DND-41 (cell line): ENCODE results near the gene PTPRJ.

Experiments
- ATAC-seq: fragments of 200-7000 bp; cut with Tn5 transposase; 3 replicates; pipeline ENCODE4 v1.9.1; 2021; ENCODE audit warnings: low read depth; ENCODE audit not compliant: insufficient read depth
- DNase-seq: peaks from one replicate; pipeline ENCODE4 v3.0.0-alpha.2; 2020
- H2AFZ ChIP-seq: 2 replicates; pipeline ENCODE4 v1.6.0; 2012; ENCODE audit warnings: low read depth, low read length
- H3K27ac ChIP-seq: 2 replicates; pipeline ENCODE4 v1.5.1; 2012; ENCODE audit warnings: low read length, inconsistent platforms
- H3K27me3 ChIP-seq: fragments of 200-600 bp; sonication (generic); 2 replicates; pipeline ENCODE4 v1.6.0; 2012; ENCODE audit warnings: low read length, mild to moderate bottlenecking, inconsistent platforms; ENCODE audit not compliant: insufficient read depth, poor library complexity
- H3K36me3 ChIP-seq: 2 replicates; pipeline ENCODE4 v1.5.1; 2012; ENCODE audit warnings: low read length, inconsistent platforms; ENCODE audit not compliant: insufficient read depth
- H3K4me1 ChIP-seq: 2 replicates; pipeline ENCODE4 v1.5.1; 2012; ENCODE audit warnings: mild to moderate bottlenecking, low read length; ENCODE audit not compliant: insufficient read depth
- H3K4me2 ChIP-seq: 2 replicates; pipeline ENCODE4 v1.6.0; 2012; ENCODE audit warnings: mild to moderate bottlenecking, moderate library complexity, low read length, inconsistent platforms; ENCODE audit not compliant: insufficient read depth
- H3K4me3 ChIP-seq, 2 experiments: fragments of 200-600 bp in 1 of 2; shearing (Covaris generic) in 1 of 2; 2 replicates each; pipeline ENCODE4 v1.5.1; 2012 to 2016; ENCODE audit warnings: inconsistent platforms in 2 of 2, low read length in 2 of 2, mild to moderate bottlenecking in 2 of 2, low read depth in 1 of 2, moderate library complexity in 1 of 2
- H3K79me2 ChIP-seq: 2 replicates; pipeline ENCODE4 v1.6.0; 2012; ENCODE audit warnings: low read length, inconsistent platforms; ENCODE audit not compliant: insufficient read depth
- H3K9ac ChIP-seq: 2 replicates; pipeline ENCODE4 v1.6.0; 2012; ENCODE audit warnings: low read depth, mild to moderate bottlenecking, inconsistent platforms, low read length, moderate library complexity
- H3K9me3 ChIP-seq: 2 replicates; pipeline ENCODE4 v1.5.1; 2012; ENCODE audit warnings: low read length, moderate library complexity, mild to moderate bottlenecking, inconsistent platforms; ENCODE audit not compliant: insufficient read depth, severe bottlenecking
- H4K20me1 ChIP-seq: 2 replicates; pipeline ENCODE4 v1.6.0; 2012; ENCODE audit warnings: low read length; ENCODE audit not compliant: insufficient read depth
- CTCF ChIP-seq: IDR thresholded peaks from 2 replicates; pipeline ENCODE4 v1.5.1; 2012; ENCODE audit warnings: borderline replicate concordance, low read length, moderate library complexity, mild to moderate bottlenecking; ENCODE audit not compliant: poor library complexity, severe bottlenecking; ENCODE audit errors: extremely low read depth
- EZH2 ChIP-seq: IDR thresholded peaks from 3 replicates; pipeline ENCODE4 v1.6.1; 2012; ENCODE audit warnings: borderline replicate concordance, low read depth, mild to moderate bottlenecking, moderate library complexity, low read length, inconsistent platforms; ENCODE audit not compliant: severe bottlenecking

PTPRJ gene

GRCh38 chr11:48054994-48055291 lies 74.6 kb downstream of the PTPRJ start:
- peaks cover 5% of the 10 kb centered on the region for H3K27me3 ChIP-seq
- no peak overlapping the region for H3K4me2 ChIP-seq
- H4K20me1 ChIP-seq, result peaks cover 3% of the 10 kb centered on the region; the same call in 1 of the 2 replicates
- ATAC-seq, result no peak
- no peaks in the 10 kb centered on the region for H3K9me3 ChIP-seq
- H3K4me3 ChIP-seq, result no peak overlapping the region
- H3K27ac ChIP-seq, result no peak overlapping the region
- H2AFZ ChIP-seq, result no peak overlapping the region
- no peaks in the 10 kb centered on the region for H3K79me2 ChIP-seq
- TF ChIP-seq CTCF, result no peak
- TF ChIP-seq EZH2, result no peak
- peaks cover 27% of the 10 kb centered on the region for H3K4me1 ChIP-seq
- no peak for DNase-seq
- no peaks in the 10 kb centered on the region for H3K36me3 ChIP-seq
- H3K9ac ChIP-seq, result no peak overlapping the region

- H4K20me1 ChIP-seq, result peaks cover 3% of the 10 kb centered on the region; the same call in 1 of the 2 replicates
- TF ChIP-seq EZH2, result no peak
- no peak for TF ChIP-seq CTCF
- peak overlapping the region; percentile 33 for H3K4me2 ChIP-seq
- H3K9me3 ChIP-seq, result no peaks in the 10 kb centered on the region
- no peak overlapping the region for H2AFZ ChIP-seq
- H3K9ac ChIP-seq, result no peak overlapping the region
- H3K4me3 ChIP-seq, result no peak overlapping the region
- peaks cover 27% of the 10 kb centered on the region for H3K4me1 ChIP-seq
- peaks cover 5% of the 10 kb centered on the region for H3K27me3 ChIP-seq
- ATAC-seq, result peak; percentile 91
- H3K36me3 ChIP-seq, result no peaks in the 10 kb centered on the region
- H3K27ac ChIP-seq, result no peak overlapping the region
- peak; percentile 72 for DNase-seq
- H3K79me2 ChIP-seq, result no peaks in the 10 kb centered on the region
These were observed 75.2 kb downstream of the PTPRJ start for GRCh38 chr11:48055292-48056132.

- peaks cover 6% of the 10 kb centered on the region for H4K20me1 ChIP-seq
- no peak overlapping the region for H3K4me3 ChIP-seq
- H3K9me3 ChIP-seq, result no peaks in the 10 kb centered on the region
- ATAC-seq (no peak), DNase-seq (no peak)
- no peaks in the 10 kb centered on the region for H3K79me2 ChIP-seq
- H3K4me1 ChIP-seq, result peaks cover 27% of the 10 kb centered on the region
- H3K36me3 ChIP-seq, result no peaks in the 10 kb centered on the region
- H2AFZ ChIP-seq, result no peak overlapping the region
- H3K27me3 ChIP-seq, result peaks cover 11% of the 10 kb centered on the region
- peak overlapping the region; percentile 33; the same call in 1 of the 2 replicates for H3K4me2 ChIP-seq
- TF ChIP-seq EZH2 (no peak), CTCF (no peak)
- no peak overlapping the region for H3K27ac ChIP-seq
- no peak overlapping the region for H3K9ac ChIP-seq
These were observed 76.2 kb downstream of the PTPRJ start for GRCh38 chr11:48056325-48057183.
